Measurements from ENCODE around the gene ZBTB43.
"Not testable (repeated sequence)": the region's sequence is repeated elsewhere in the genome, so short reads cannot be mapped to it uniquely, and the experiment has no call there.

Gene ZBTB43

GRCh38 chr9:126790561-126790960 is 14.3 kb upstream of the ZBTB43 start:
- no peak for DNase-seq (ENCODE audit: low read depth in 2 of 2, low spot score in 1 of 2)

DNA sequence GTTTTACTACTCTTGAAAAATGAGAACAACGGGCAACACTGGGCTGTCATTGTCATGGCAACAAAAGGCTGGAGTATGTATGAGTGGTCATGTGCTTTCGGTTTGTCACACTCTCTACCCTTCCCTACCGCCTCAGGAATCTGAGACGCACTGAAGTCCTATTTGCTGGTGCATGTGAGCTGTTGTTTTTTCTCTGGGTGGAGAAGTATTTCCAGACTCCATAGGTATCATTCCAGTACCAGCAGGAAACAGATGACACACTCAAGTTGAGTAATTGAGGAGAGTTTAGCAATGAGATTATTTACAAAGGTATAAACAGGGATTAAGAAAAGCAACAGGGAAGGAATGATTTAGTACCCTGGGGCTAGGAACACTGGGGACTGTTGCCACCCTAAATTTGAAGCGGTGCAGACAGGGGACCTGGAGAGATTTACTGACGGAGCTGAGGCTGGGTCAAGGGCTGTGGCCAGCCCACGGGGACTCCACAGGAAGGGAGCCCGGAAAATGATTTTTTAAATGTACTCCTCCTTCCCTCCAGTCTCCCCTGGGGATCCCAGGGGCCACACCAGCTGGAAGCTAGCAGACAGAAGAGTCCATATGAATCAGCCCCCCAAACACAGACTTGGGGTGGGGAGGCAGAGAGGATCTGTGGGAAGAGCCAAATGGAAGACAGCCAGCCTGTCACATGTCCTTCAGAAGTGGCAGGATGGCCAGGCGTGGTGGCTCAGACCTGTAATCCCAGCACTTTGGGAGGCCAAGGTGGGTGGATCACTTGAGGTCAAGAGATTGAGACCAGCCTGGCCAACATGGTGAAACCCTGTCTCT is 13.2 kb upstream of the ZBTB43 start:
- no peak for DNase-seq (ENCODE audit: low read depth in 2 of 2, low spot score in 1 of 2)

- no peak for DNase-seq (ENCODE audit: low read depth in 2 of 2, low spot score in 1 of 2)
Measured at GRCh38 chr9:126793686-126794417, 11.0 kb upstream of the ZBTB43 start.

- no peak for DNase-seq (ENCODE audit: low read depth in 2 of 2, low spot score in 1 of 2)
Measured at GRCh38 chr9:126794441-126794840, 10.4 kb upstream of the ZBTB43 start.

DNA sequence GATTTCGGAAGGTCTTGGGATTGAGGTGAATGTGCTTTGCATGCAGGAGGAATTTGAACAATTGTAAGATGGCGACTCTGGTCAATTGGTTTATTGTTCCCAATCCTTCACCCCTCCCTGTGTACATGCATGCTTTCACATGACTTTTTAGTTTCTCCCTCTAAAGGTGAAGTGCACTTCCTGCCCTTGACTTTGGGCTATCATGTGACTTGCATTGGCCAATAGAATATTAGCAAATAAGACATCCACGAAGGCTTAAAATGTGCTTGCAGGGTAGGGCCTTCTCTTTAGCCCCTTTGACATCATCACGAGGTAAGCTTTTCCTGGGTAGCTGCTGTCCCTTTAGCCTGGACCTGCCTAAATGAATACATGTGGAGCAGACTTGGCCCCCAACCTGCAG is 8.1 kb upstream of the ZBTB43 start:
- no peak for DNase-seq (ENCODE audit: low read depth in 2 of 2, low spot score in 1 of 2)

DNA sequence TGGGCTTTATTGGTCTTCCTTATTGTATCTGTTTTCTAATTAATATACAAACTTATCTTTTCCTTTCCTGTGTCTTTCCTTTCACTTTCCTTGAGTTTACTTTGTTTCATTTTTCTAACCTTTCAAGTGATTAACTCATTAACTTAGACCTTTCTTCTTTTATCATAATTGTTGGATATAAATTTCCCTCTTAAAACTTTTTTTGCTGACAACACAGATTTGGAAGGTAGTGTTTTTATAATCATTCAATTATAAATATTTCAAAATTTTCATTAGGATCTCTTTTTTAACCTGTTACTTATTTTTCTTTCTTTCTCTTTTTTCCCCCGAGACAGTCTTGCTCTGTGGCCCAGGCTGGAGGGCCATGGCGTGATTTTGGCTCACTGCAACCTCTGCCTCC is 6.9 kb upstream of the ZBTB43 start:
- no peak for DNase-seq (ENCODE audit: low read depth in 2 of 2, low spot score in 1 of 2)

DNA sequence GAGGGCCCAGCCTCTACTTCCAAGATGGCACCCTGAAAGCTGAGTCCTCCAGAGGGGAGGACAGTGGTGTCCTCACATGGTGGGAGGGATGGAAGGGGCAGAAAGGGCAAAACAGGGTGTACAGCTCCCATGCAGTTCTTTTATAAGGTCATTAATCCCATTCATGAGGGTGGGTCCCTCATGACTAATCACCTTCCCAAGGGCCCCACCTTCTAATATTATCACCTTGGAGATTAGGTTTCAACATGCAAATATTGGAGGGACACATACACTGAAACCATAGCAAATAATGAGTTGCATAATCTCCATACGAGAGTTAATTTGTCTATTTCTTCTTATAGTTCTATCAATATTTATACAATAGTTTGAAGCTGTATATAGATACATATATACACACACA is 5.8 kb upstream of the ZBTB43 start:
- DNase-seq (ENCODE audit: low read depth in 2 of 2, low spot score in 1 of 2): no peak

DNA sequence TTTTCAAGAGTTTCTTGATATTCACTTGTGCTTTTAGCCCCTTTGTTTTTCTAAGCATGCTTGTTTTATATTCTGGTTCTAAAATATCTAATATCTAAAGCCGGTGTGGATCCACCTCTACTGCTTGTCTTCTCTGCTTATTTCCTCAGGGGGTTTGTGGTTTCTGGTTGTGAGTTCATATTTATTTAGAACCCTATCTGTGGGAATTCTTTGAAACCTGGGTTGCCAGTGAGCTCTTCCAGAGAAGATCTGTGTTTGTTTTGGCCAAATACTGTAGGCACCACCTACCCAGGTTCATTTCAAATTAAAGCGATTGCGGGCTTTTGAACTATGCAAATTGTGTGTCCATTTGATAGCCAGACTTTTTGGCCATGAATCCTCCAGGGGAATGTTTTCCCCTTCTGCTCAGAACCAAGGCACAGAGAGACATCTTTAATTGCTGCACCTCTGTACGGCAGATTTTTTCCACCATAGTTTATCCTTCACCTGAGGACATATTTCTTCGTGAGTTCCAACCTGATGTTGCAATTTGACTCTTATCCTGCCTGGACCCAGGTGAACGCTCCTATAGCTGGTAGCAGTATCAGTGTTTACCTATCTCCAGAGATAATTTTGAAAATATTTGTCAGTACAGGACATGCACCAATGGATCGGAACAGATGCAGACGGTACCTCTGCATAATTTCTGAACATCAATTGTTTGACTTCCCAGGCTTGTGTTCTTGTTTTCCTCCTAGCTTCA is 2.4 kb upstream of the ZBTB43 start:
- DNase-seq (ENCODE audit: low read depth in 2 of 2, low spot score in 1 of 2): no peak

- DNase-seq (ENCODE audit: low read depth in 2 of 2, low spot score in 1 of 2): no peak
Measured at GRCh38 chr9:126804198-126804695, 593 bp upstream of the ZBTB43 start.

DNA sequence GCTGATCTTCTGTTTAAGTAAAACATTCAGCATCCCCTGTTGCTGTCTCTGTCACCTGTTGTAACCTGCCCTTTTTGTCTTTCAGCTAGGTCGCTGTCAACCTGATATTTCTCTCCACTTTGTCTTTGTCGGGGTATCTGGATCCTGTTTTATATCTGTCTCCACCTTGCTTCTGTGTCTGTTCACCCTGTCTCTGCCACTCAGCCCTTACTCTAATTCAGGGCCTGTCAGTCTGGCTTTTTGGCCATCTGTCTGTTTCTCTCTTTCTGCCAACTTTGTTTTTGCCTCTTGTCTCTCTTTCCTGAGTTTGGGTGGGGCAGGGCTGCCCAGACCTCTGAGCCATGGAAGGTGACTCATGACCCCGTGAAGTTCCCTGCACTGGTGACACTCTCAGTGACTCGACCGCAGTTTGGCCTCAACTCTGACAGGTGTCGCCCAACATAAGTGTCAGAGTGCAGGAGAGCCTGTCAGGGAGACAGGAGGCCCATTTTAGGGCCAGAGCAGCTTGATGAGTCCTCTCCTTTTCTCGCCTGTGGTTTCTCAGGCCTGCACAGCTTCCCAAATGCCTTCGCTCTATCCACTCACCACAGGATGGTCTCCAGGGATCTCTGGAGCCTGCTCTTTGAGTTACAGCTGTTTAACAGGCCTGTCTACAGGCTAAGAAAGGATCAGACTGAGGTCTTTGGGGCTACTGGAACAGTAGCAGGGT is 868 bp downstream of the ZBTB43 start:
- peak; percentile 59 to 71 for DNase-seq (ENCODE audit: low read depth in 2 of 2, low spot score in 1 of 2)

GRCh38 chr9:126806336-126806735 is 1.5 kb downstream of the ZBTB43 start:
- no peak for DNase-seq (ENCODE audit: low read depth in 2 of 2, low spot score in 1 of 2)

DNA sequence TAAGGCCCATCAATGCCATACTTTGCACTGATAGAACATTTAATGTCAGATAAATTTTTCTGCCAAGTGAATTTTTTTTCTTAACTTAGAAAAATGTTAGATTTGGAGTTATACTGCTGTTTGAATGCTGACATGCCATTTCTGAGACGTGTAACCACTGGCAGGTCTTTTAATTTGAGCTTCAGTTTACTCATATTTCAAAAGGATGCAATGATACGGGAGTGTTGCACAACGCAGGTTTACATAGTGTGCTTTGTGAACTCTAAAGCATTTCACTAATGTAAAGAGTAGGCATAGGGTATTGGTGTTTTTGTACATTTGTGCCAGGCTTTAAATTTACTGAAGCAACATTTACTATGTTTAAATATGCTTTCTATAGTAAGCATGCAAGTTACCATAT is 4.2 kb downstream of the ZBTB43 start:
- DNase-seq (ENCODE audit: low read depth in 2 of 2, low spot score in 1 of 2): no peak

- not testable (repeated sequence) for DNase-seq (ENCODE audit: low read depth in 2 of 2, low spot score in 1 of 2)
Measured at GRCh38 chr9:126810221-126810620, 5.4 kb downstream of the ZBTB43 start.

DNA sequence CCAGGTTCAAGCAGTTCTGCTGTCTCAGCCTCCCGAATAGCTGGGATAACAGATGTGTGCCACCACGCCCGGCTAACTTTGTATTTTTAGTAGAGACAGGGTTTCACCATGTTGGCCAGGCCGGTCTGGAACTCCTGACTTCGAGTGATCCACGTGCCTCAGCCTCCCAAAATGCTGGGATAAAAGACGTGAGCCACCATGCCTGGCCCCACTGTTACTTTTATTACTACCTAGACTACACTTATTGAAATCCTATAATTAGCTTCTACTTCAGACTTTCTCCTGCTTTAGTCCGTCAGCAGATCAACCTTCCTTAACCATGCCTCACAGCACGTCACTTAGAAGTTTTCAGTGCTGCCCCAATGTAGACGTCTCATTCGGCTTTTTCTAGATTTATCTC is 8.2 kb downstream of the ZBTB43 start:
- DNase-seq (ENCODE audit: low read depth in 2 of 2, low spot score in 1 of 2): no peak

DNA sequence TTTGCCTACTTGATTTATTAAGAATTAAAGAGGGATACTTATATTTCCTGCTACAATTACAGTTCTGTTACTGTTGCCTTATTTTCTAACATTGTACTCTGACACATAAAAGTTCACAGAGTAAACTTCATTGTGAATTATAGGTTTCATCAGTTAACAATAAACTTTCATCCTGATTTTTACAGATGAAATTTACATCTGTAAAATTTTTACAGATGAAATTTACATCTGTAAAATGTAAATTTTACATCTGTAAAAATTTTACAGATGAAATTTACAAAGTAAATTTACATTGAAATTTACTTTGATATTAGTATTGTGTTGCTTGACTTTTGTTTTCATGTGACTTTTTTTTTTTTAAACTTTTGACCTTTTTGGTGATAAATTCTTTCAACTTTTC is 9.3 kb downstream of the ZBTB43 start:
- DNase-seq (ENCODE audit: low read depth in 2 of 2, low spot score in 1 of 2): no peak

GRCh38 chr9:126817615-126818014 is 12.8 kb downstream of the ZBTB43 start:
- not testable (repeated sequence) for DNase-seq (ENCODE audit: low read depth in 2 of 2, low spot score in 1 of 2)

DNA sequence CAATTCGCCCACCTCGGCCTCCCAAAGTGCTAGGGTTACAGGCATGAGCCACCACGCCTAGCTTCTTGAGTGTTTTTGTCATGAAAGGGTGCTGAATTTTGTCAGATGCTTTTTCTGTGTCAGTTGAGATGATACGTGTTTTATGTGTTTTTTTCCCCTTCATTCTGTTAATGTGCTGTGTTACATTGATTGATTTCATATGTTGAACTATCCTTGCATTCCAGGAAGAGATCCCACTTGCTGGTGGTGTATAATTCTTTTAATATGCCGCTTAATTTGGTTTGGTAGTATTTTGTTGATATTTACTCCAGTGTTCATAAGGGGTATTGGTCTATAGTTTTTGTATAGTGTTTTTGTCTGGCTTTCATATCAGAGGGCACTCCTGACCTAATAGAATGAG is 13.6 kb downstream of the ZBTB43 start:
- no peak for DNase-seq (ENCODE audit: low read depth in 2 of 2, low spot score in 1 of 2)

GRCh38 chr9:126819482-126819881 is 14.6 kb downstream of the ZBTB43 start:
- no peak for DNase-seq (ENCODE audit: low read depth in 2 of 2, low spot score in 1 of 2)

GRCh38 chr9:126822278-126822677 is 17.4 kb downstream of the ZBTB43 start:
- DNase-seq (ENCODE audit: low read depth in 2 of 2, low spot score in 1 of 2): no peak

DNA sequence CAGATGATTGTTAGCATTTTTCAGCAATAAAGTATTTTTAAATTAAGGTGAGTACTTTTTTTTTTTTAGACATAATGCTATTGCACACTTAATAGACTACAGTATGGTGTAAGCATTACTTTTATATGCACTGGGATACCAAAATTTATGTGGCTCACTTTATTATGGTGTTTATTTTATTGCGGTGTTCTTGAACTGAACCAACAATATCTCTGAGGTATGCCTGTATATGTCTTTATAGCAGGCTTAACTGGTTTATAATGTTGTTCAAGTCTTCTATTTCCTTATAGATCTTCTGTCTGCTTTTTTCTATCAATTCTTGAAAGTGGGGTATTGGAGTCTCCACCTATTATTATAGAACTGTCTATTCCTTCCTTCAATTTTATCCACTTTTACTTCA is 18.0 kb downstream of the ZBTB43 start:
- DNase-seq (ENCODE audit: low read depth in 2 of 2, low spot score in 1 of 2): no peak

GRCh38 chr9:126824052-126824451 is 19.2 kb downstream of the ZBTB43 start:
- DNase-seq (ENCODE audit: low read depth in 2 of 2, low spot score in 1 of 2): not testable (repeated sequence)
